Esophagus mucosa (tissue), 1 donor: ENCODE measurements around the gene PCDHGB2. TPM values are rescaled to one million over a fixed set of nuclear protein-coding genes. Genes with fewer than 3 reads are reported as not detected.
"Not testable (repeated sequence)": the region's sequence is repeated elsewhere in the genome, so short reads cannot be mapped to it uniquely, and the experiment has no call there.

ENCODE experiments used
- ATAC-seq: fragments of 200-7000 bp; cut with Tn5 transposase; one replicate; pipeline ENCODE4 v1.9.1; 2020
- total RNA-seq: library from RNA; stranded (reverse); gene quantifications from one replicate; pipeline ENCODE4 v1.2.4, GENCODE V29; 2023
- donor health status: DM: yes; HTN: yes; CAD: no.

The PCDHGB2 gene
- total RNA-seq, 1 donor from 2014 or later, result 1.2 TPM

GRCh38 chr5:141387557-141388311 is 27.9 kb downstream of the PCDHGB2 start, which contains the start of gene PCDHGB4:
TSS of gene PCDHGB4 (plus strand) at chr5:141387698. CDS start at chr5:141387885, 187 bp downstream.
- ATAC-seq, result peak; percentile 47

- no peak for ATAC-seq
These were observed 28.9 kb downstream of the PCDHGB2 start for GRCh38 chr5:141388661-141389060.

DNA sequence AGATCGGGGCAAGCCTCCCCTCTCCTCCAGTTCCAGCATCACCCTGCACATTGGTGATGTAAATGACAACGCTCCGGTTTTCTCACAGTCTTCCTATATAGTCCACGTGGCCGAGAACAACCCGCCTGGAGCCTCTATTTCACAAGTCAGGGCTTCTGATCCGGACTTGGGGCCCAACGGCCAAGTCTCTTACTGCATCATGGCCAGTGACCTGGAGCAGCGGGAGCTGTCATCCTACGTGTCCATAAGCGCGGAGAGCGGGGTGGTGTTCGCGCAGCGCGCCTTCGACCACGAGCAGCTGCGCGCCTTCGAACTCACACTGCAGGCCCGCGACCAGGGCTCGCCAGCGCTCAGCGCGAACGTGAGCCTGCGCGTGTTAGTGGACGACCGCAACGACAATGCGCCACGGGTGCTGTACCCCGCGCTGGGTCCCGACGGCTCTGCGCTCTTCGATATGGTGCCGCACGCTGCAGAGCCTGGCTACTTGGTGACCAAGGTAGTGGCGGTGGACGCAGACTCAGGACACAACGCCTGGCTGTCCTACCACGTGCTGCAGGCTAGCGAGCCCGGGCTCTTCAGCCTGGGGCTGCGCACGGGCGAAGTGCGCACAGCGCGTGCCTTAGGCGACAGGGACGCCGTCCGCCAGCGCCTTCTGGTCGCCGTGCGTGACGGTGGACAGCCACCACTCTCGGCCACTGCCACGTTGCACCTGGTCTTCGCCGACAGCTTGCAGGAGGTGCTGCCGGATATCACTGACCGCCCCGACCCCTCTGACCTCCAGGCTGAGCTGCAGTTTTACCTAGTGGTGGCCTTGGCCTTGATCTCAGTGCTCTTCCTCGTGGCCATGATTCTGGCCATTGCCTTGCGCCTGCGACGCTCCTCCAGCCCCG is 29.6 kb downstream of the PCDHGB2 start:
- no peak for ATAC-seq

DNA sequence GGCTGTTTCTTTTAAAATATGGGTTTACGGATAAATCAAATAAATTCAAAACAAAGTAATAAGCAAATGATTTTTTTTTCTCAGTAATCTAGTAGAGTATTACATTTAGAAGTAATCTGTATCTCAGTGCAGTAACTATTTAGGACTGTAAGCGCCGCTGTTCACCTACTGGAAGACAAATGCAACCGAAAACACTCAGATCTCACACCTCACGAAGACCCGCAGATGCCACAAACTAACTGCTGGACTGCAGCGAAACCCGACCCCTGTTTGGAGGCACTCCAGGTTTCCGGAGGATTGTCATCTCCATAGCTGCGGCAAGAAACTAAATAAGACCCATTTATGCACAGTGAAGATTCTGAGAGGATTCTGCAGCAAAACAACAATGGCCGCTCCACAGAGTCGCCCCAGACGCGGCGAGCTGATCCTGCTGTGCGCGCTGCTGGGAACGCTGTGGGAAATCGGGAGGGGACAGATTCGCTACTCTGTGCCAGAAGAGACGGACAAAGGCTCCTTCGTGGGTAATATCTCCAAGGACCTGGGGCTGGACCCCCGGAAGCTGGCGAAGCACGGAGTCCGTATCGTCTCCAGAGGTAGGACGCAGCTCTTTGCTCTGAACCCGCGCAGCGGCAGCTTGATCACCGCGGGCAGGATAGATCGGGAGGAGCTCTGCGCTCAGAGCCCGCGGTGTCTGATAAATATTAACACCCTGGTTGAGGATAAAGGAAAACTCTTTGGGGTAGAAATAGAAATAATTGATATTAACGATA is 32.8 kb downstream of the PCDHGB2 start, which contains the start of gene PCDHGA8:
Gene PCDHGA8, plus strand, starts transcription at position 205 of the 770 bp plus-strand sequence. Its CDS starts 181 bp downstream, at position 386.
- ATAC-seq, result no peak

GRCh38 chr5:141393267-141393666 is 33.5 kb downstream of the PCDHGB2 start:
- no peak for ATAC-seq

DNA sequence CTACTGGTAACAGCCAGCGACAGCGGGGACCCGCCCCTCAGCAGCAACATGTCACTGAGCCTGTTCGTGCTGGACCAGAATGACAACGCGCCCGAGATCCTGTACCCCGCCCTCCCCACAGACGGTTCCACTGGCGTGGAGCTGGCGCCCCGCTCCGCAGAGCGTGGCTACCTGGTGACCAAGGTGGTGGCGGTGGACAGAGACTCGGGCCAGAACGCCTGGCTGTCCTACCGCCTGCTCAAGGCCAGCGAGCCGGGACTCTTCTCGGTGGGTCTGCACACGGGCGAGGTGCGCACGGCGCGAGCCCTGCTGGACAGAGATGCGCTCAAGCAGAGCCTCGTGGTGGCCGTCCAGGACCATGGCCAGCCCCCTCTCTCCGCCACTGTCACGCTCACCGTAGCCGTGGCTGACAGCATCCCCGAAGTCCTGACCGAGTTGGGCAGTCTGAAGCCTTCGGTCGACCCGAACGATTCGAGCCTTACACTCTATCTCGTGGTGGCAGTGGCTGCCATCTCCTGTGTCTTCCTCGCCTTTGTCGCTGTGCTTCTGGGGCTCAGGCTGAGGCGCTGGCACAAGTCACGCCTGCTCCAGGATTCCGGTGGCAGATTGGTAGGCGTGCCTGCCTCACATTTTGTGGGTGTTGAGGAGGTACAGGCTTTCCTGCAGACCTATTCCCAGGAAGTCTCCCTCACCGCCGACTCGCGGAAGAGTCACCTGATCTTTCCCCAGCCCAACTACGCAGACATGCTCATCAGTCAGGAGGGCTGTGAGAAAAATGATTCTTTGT is 34.8 kb downstream of the PCDHGB2 start:
- not testable (repeated sequence) for ATAC-seq

DNA sequence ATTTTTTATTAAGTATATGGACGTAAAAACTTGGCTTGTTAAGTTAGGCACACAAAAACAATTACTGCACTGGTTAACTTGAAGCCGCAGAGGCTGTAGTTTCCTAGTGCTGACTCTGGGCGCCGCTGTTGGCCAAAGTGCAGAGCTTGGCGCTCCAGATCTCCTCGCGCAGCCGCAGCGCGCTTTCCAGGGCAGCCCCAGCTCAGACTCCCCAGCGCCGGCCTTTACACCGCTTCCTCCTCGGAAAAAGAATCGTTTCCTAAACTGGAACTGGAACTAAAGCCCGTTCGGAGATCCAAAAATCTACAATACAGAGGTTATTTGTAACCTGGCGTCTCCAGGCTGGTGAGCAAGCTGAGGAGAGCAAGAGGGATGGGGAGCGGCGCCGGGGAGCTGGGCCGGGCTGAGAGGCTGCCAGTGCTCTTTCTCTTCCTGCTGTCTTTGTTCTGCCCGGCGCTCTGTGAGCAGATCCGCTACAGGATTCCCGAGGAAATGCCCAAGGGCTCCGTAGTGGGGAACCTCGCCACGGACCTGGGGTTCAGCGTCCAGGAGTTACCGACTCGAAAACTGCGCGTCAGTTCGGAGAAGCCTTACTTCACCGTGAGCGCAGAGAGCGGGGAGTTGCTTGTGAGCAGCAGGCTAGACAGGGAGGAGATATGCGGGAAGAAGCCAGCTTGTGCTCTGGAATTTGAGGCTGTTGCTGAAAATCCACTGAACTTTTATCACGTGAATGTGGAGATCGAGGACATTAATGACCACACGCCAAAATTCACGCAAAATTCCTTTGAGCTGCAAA is 38.2 kb downstream of the PCDHGB2 start, which contains the start of gene PCDHGB5:
Gene PCDHGB5, plus strand, starts transcription at position 192 of the 796 bp plus-strand sequence. Its CDS starts 181 bp downstream, at position 373.
- peak; percentile 78 for ATAC-seq

GRCh38 chr5:141398608-141399007 is 38.8 kb downstream of the PCDHGB2 start:
- no peak for ATAC-seq

GRCh38 chr5:141399555-141400258 is 39.9 kb downstream of the PCDHGB2 start:
- no peak for ATAC-seq

DNA sequence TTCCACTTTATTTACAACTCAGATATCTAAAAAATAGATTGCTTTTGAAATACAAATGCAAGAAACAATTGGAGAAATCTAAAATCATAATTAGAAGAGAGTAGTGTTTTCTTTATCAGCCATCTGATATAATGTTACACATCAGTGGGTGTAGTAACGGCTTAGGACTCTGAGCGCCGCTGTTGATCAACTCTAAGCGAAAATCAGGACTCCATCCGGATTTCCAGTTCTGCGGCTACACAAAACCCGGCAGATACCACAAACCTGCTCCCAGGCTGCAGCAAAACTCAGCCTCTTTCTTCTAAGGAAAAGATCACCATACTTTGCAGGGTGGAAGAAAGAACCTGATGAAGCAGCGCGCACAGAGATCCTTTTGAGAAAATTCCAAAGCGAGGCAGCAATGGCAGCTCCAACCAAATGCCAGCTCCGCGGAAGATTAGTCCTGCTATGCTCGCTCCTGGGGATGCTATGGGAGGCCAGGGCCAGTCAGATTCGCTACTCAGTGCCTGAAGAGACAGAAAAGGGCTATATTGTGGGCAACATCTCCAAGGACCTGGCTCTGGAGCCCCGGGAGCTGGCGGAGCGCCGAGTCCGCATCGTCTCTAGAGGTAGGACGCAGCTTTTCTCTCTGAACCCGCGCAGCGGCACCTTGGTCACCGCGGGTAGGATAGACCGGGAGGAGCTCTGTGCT is 42.9 kb downstream of the PCDHGB2 start, which contains the start of gene PCDHGA9:
Gene PCDHGA9, plus strand, starts transcription at position 226 of the 691 bp plus-strand sequence. Its CDS starts 175 bp downstream, at position 401.
- ATAC-seq, result no peak

DNA sequence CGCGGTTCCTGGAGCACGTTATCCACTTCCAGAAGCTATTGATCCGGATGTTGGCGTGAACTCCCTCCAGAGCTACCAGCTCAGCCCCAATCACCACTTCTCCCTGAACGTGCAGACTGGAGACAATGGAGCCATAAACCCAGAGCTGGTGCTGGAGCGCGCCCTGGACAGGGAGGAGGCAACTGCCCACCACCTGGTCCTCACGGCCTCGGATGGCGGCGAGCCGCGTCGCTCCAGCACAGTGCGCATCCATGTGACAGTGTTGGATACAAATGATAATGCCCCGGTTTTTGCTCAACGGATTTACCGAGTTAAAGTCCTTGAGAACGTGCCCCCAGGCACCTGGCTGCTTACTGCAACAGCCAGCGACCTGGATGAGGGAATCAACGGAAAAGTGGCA is 43.6 kb downstream of the PCDHGB2 start:
- ATAC-seq, result no peak

GRCh38 chr5:141407790-141408505 is 48.2 kb downstream of the PCDHGB2 start, which contains the start of gene PCDHGB6:
TSS of gene PCDHGB6 (plus strand) at chr5:141408021. CDS start at chr5:141408203, 182 bp downstream.
- peak; percentile 50 for ATAC-seq

DNA sequence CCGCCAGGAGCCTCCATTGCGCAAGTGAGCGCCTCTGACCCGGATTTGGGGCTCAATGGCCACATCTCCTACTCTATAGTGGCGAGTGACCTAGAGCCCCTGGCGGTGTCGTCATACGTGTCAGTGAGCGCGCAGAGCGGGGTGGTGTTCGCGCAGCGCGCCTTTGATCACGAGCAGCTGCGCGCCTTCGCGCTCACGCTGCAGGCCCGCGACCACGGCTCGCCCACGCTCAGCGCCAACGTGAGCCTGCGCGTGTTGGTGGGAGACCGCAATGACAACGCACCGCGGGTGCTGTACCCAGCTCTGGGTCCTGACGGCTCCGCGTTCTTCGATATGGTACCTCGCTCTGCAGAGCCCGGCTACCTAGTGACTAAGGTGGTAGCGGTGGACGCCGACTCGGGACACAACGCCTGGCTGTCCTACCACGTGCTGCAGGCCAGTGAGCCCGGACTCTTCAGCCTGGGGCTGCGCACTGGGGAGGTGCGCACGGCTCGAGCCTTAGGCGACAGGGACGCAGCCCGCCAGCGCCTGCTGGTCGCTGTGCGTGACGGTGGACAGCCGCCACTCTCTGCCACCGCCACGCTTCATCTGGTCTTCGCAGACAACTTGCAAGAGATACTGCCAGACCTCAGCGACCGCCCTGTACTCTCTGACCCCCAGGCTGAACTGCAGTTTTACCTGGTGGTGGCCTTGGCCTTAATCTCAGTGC is 50.0 kb downstream of the PCDHGB2 start:
- ATAC-seq, result no peak

GRCh38 chr5:141411575-141411974 is 51.8 kb downstream of the PCDHGB2 start:
- ATAC-seq, result no peak
